Measurements from ENCODE around the gene TPRN. TPM values are rescaled to one million over a fixed set of nuclear protein-coding genes. Genes with fewer than 3 reads are reported as not detected.

TPRN gene
- total and polyA plus RNA-seq, 10 donors: 4.5 to 10.7 (median 7.2) TPM

DNA sequence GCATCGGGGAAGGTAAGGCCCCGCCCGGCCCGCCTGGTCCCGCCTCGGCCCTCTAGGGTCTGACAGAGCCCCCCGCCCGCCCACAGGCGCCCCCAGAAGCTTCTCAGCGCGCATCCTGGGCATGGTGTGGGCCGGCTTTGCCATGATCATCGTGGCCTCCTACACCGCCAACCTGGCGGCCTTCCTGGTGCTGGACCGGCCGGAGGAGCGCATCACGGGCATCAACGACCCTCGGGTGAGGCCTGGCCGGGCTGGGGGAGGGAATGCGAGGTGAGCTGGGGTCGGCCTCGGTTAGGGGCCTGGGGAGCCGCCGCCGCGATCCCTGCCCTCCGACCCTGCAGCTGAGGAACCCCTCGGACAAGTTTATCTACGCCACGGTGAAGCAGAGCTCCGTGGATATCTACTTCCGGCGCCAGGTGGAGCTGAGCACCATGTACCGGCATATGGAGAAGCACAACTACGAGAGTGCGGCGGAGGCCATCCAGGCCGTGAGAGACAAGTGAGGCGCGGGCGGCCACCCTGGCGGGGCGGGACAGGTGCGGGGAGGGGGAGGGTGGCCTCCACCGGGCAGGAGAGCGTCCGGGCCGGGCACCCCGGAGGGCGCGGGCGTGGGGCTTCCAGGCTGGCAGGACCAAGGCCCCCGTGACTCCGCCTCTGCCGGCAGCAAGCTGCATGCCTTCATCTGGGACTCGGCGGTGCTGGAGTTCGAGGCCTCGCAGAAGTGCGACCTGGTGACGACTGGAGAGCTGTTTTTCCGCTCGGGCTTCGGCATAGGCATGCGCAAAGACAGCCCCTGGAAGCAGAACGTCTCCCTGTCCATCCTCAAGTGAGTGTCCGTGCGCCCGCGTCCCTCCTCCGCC, 37.8 kb downstream of the TPRN start:
- peaks cover 14 to 100% (median 100%) of the 10 kb centered on the region in 7 donors for H3K27me3 ChIP-seq (replicated peaks in 1 of 7)
- no peak for DNase-seq
- TF ChIP-seq POLR2AphosphoS5 (IDR thresholded peaks at IDR 0.05) (no peak), POLR2A (IDR thresholded peaks at IDR 0.05) (no peak)
- TF ChIP-seq, protein P1, sequence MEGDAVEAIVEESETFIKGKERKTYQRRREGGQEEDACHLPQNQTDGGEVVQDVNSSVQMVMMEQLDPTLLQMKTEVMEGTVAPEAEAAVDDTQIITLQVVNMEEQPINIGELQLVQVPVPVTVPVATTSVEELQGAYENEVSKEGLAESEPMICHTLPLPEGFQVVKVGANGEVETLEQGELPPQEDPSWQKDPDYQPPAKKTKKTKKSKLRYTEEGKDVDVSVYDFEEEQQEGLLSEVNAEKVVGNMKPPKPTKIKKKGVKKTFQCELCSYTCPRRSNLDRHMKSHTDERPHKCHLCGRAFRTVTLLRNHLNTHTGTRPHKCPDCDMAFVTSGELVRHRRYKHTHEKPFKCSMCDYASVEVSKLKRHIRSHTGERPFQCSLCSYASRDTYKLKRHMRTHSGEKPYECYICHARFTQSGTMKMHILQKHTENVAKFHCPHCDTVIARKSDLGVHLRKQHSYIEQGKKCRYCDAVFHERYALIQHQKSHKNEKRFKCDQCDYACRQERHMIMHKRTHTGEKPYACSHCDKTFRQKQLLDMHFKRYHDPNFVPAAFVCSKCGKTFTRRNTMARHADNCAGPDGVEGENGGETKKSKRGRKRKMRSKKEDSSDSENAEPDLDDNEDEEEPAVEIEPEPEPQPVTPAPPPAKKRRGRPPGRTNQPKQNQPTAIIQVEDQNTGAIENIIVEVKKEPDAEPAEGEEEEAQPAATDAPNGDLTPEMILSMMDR (IDR thresholded peaks at IDR 0.05 in 8 of 11, conservative IDR thresholded peaks at IDR 0.05 in 3 of 11): no peak
- H3K4me1 ChIP-seq: peaks cover 0 to 48% (median 29%) of the 10 kb centered on the region in 6 donors
- H3K27ac ChIP-seq: no peak overlapping the region
- H3K9me3 ChIP-seq: no peaks in the 10 kb centered on the region
- H3K36me3 ChIP-seq: no peaks in the 10 kb centered on the region
- H3K4me3 ChIP-seq: peak overlapping the region in 5 of 8 donors; percentile 8 to 59 (median 18)
- WGBS, 5 donors: 15 to 31% (median 19%) methylated on average over 17 to 74 of the region's 74 CpGs
- intact Hi-C loops (cut with DNase I; ENCODE audit: low total_unique reads): no loop called here

DNA sequence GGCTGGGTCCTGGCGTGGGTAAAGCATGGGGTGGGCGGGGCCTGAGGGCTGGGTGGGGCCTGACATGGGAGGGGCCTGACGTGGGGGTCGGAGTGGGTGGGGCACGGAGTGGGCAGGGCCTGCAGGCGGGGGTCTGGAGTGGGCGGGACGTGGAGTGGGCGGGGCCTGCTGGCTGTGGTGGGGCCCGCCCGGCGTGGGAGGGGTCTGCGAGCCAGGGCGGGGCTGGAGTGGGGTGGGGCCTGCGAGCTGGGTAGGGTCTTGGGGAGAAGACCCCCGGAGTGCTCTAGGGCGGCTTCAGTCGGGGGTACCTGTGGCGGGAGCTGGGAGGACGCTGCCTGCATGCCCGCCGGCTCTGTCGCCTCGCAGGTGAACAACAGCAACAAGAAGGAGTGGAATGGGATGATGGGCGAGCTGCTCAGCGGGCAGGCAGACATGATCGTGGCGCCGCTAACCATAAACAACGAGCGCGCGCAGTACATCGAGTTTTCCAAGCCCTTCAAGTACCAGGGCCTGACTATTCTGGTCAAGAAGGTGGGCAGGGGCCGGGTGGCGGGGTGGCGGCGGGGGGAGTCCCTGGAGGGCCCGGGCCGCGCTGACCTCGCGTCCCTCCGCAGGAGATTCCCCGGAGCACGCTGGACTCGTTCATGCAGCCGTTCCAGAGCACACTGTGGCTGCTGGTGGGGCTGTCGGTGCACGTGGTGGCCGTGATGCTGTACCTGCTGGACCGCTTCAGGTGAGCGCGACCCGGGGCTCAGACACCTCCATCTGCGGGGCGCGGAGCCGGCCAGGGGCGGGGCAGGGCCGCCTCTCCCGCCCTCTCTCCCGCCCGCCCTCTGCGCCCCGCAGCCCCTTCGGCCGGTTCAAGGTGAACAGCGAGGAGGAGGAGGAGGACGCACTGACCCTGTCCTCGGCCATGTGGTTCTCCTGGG, 38.7 kb downstream of the TPRN start:
- Histone ChIP-seq H3K27ac (no peak overlapping the region), H3K27me3 (replicated peaks in 1 of 7) (peaks cover 11 to 100% (median 100%) of the 10 kb centered on the region in 7 donors), H3K9me3 (no peaks in the 10 kb centered on the region), H3K36me3 (no peaks in the 10 kb centered on the region), H3K4me1 (peaks cover under 1 to 48% (median 24%) of the 10 kb centered on the region in 6 donors), H3K4me3 (peak overlapping the region in 1 of 8 donors; percentile 59)
- 11 to 20% (median 16%) methylated on average over 32 to 70 of the region's 71 CpGs for WGBS, 5 donors
- TF ChIP-seq, protein P1 (IDR thresholded peaks at IDR 0.05 in 8 of 11, conservative IDR thresholded peaks at IDR 0.05 in 3 of 11): no peak
- TF ChIP-seq POLR2A (IDR thresholded peaks at IDR 0.05): no peak
- TF ChIP-seq POLR2AphosphoS5 (IDR thresholded peaks at IDR 0.05): no peak
- DNase-seq: no peak
- intact Hi-C loops (cut with DNase I; ENCODE audit: low total_unique reads): no loop called here

DNA sequence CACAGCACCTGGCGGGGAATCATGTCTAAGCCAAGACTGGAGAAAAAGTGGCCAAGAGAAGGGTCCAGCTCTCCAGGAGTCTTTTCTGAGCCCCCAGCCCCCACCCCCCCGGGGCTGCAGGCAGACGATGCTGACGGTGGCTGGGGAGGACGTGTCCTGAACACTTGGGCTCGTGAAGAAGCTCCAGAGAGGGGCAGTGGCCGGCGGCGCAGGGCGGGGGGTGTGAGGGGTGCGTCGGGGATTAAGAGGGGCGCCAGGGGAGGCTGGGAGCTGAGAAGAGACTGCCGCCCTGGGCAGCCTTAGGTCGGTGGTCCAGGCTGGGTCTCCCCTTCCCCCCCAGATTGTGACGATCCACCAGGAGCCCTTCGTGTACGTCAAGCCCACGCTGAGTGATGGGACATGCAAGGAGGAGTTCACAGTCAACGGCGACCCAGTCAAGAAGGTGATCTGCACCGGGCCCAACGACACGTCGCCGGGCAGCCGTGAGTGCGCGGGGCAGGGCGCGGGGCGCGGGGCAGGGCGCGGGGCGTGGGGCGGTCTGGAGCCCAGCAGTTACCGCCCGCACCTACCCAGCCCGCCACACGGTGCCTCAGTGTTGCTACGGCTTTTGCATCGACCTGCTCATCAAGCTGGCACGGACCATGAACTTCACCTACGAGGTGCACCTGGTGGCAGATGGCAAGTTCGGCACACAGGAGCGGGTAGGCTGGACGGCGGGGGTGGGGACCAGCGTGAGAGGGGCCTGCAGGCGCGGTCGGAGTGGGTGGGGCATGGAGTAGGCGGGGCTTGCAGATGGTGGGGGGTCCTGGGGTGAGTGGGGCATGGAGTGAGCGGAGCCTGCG, 39.6 kb downstream of the TPRN start:
- peaks cover 8 to 100% (median 100%) of the 10 kb centered on the region in 7 donors for H3K27me3 ChIP-seq (replicated peaks in 1 of 7)
- no peak overlapping the region for H3K4me3 ChIP-seq
- no peak overlapping the region for H3K27ac ChIP-seq
- no peaks in the 10 kb centered on the region for H3K9me3 ChIP-seq
- intact Hi-C loops (cut with DNase I; ENCODE audit: low total_unique reads): no loop called here
- WGBS, 5 donors: 30 to 43% (median 34%) methylated on average over 22 to 56 of the region's 56 CpGs
- no peak for TF ChIP-seq POLR2AphosphoS5 (IDR thresholded peaks at IDR 0.05)
- TF ChIP-seq, protein P1 (IDR thresholded peaks at IDR 0.05 in 8 of 11, conservative IDR thresholded peaks at IDR 0.05 in 3 of 11): no peak
- no peak for DNase-seq
- H3K4me1 ChIP-seq: peaks cover 5 to 51% (median 27%) of the 10 kb centered on the region in 6 donors
- H3K36me3 ChIP-seq: no peaks in the 10 kb centered on the region
